Endothelial cell (in vitro differentiated cells): Measurements from ENCODE around the gene LHFPL3. TPM values are rescaled to one million over a fixed set of nuclear protein-coding genes. Genes with fewer than 3 reads are reported as not detected.

Experiments used
- DNase-seq: peaks from one replicate; pipeline ENCODE4 v3.0.0; 2021; ENCODE audit warnings: low spot score
- H3K27ac Mint-ChIP-seq: one replicate; pipeline ENCODE4 v1.8.0; 2021; ENCODE audit warnings: mixed read lengths, inconsistent platforms; ENCODE audit not compliant: unreplicated experiment
- H3K27me3 Mint-ChIP-seq: one replicate; pipeline ENCODE4 v1.8.0; 2021; ENCODE audit warnings: mild to moderate bottlenecking, moderate library complexity, mixed read lengths, inconsistent platforms; ENCODE audit not compliant: unreplicated experiment
- H3K36me3 Mint-ChIP-seq: one replicate; pipeline ENCODE4 v1.8.0; 2021; ENCODE audit warnings: mild to moderate bottlenecking, low read depth, mixed read lengths, inconsistent platforms; ENCODE audit not compliant: unreplicated experiment
- H3K4me1 Mint-ChIP-seq: one replicate; pipeline ENCODE4 v1.8.0; 2021; ENCODE audit warnings: mild to moderate bottlenecking, mixed read lengths, inconsistent platforms; ENCODE audit not compliant: unreplicated experiment
- H3K4me3 Mint-ChIP-seq: one replicate; pipeline ENCODE4 v1.8.0; 2021; ENCODE audit warnings: mild to moderate bottlenecking, mixed read lengths, inconsistent platforms; ENCODE audit not compliant: unreplicated experiment
- H3K9me3 Mint-ChIP-seq: one replicate; pipeline ENCODE4 v1.8.0; 2021; ENCODE audit warnings: mixed read lengths, inconsistent platforms; ENCODE audit not compliant: unreplicated experiment
- total RNA-seq: library from RNA; stranded (reverse); fragmentation: NEBNext Ultra II Directional; extraction: Animal tissue kit (Norgen Biotek cat#: 25700); gene quantifications from one replicate; pipeline ENCODE4 v1.2.1, GENCODE V29; 2021; ENCODE audit not compliant: unreplicated experiment
- TF ChIP-seq, protein P1 (sequence below): fragments of 200-600 bp; sonication (generic); IDR thresholded peaks from one replicate; pipeline ENCODE4 v1.5.0; 2021; ENCODE audit warnings: antibody characterized with exemption; ENCODE audit not compliant: unreplicated experiment

Gene LHFPL3
- total RNA-seq, 1 donor from 2014 or later, result not detected

DNA sequence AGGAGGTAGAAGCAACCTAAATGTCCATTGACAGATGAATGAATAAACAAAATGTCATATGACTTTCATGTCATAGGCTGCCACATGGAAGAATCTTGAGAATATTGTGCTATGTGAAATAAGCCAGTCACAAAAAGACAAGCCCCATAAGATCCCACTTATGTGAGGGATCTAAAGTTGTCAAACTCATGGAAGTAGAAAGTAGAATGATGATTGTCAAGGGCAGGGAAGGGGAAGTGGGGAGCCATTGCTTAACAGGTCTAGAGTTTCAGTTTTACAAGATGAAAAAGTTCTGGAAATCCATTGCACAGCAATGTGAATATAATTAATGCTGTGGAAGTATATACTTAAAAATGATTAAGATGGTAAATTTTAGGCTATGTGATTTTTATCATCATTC is 456.3 kb downstream of the LHFPL3 start:
- Mint-ChIP-seq H3K4me1 (peaks cover 5% of the 10 kb centered on the region), H3K36me3 (no peaks in the 10 kb centered on the region), H3K27me3 (no peaks in the 10 kb centered on the region), H3K27ac (no peak overlapping the region), H3K4me3 (no peak overlapping the region), H3K9me3 (no peaks in the 10 kb centered on the region)
- TF ChIP-seq, protein P1, sequence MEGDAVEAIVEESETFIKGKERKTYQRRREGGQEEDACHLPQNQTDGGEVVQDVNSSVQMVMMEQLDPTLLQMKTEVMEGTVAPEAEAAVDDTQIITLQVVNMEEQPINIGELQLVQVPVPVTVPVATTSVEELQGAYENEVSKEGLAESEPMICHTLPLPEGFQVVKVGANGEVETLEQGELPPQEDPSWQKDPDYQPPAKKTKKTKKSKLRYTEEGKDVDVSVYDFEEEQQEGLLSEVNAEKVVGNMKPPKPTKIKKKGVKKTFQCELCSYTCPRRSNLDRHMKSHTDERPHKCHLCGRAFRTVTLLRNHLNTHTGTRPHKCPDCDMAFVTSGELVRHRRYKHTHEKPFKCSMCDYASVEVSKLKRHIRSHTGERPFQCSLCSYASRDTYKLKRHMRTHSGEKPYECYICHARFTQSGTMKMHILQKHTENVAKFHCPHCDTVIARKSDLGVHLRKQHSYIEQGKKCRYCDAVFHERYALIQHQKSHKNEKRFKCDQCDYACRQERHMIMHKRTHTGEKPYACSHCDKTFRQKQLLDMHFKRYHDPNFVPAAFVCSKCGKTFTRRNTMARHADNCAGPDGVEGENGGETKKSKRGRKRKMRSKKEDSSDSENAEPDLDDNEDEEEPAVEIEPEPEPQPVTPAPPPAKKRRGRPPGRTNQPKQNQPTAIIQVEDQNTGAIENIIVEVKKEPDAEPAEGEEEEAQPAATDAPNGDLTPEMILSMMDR, result no peak
- no peak for DNase-seq

DNA sequence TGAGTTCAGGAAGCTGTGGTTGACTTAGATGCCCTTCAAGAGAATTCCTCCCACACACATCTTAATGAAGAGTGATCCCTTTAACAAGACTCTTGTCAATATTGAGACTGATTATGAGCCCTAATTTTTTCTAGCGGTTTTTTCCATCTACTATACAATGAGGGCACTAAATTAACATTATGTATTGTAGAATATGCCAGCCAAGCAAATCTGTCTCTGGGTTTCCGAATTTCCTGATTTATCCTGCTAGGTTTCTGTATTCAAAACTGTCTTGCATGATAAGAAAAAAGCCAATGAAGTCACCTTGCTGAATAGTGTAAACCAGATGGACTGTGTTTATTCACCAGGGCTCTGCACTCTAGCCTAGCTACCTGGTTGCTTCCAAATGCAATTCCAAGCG is 461.4 kb downstream of the LHFPL3 start:
- Mint-ChIP-seq H3K27ac (no peak overlapping the region), H3K36me3 (no peaks in the 10 kb centered on the region), H3K27me3 (no peaks in the 10 kb centered on the region), H3K9me3 (no peaks in the 10 kb centered on the region), H3K4me1 (peaks cover 16% of the 10 kb centered on the region), H3K4me3 (no peak overlapping the region)
- TF ChIP-seq, protein P1, result no peak
- DNase-seq, result no peak

DNA sequence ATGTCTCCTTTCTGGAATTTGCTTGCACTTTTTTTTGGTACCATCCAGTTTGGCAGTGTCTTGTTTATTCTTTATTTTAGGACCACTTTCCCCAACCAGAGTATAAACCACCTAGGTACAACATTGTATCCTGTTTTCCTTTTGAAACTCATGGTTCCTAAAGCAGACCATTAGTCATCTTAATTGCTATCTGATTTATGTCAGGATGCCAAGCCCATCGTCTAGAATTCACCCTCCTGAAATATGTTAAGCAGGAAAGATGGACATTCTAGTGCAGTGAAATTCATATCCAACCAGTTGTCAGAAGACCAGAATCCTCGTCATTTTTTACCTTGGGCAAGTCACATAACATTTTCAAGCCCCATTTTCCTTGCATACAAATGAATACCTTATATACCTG is 462.0 kb downstream of the LHFPL3 start:
- no peak overlapping the region for H3K4me3 Mint-ChIP-seq
- H3K27ac Mint-ChIP-seq, result no peak overlapping the region
- TF ChIP-seq, protein P1, result no peak
- no peaks in the 10 kb centered on the region for H3K9me3 Mint-ChIP-seq
- H3K36me3 Mint-ChIP-seq, result no peaks in the 10 kb centered on the region
- DNase-seq, result no peak
- H3K4me1 Mint-ChIP-seq, result peaks cover 21% of the 10 kb centered on the region
- H3K27me3 Mint-ChIP-seq, result no peaks in the 10 kb centered on the region

DNA sequence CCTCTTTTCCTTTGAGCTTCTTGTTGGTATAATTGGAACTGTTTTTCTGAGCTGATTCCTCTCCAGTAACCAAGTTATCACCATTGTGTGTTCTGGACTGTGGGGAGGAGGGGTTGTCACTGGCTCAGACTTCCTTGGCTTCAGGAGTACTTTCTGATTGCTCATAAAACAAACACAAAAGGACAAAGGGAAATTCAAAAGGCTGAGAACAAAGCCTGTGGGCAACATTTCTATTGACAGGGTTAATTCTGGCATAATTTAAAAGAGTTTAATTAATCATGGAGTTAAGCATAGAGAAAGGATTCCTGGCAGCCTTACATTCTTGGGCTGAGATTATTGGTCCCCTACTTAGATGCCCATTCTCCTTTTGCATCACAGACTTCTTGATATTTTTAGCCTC is 462.7 kb downstream of the LHFPL3 start:
- Mint-ChIP-seq H3K4me3 (no peak overlapping the region), H3K36me3 (no peaks in the 10 kb centered on the region), H3K9me3 (no peaks in the 10 kb centered on the region), H3K4me1 (peaks cover 24% of the 10 kb centered on the region), H3K27me3 (no peaks in the 10 kb centered on the region), H3K27ac (no peak overlapping the region)
- TF ChIP-seq, protein P1, result no peak
- DNase-seq, result no peak

DNA sequence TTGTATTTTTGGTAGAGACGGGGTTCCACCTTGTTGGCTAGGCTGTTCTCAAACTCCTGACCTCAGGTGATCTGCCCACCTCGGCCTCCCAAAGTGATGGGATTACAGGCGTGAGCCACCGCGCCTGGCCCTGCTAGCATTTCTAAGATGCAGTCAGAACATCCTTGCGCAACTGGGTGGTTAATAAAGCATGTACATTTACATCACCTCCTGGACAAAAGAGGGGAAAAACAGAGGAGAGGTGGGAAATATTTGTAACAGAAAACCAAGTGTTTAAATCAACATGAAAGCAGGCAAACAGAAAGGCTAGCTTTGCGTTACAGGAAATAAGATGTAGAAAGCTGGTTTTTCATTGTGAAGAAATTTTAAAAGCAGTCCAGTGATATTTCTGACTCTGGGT is 464.7 kb downstream of the LHFPL3 start:
- Mint-ChIP-seq H3K9me3 (no peaks in the 10 kb centered on the region), H3K27ac (no peak overlapping the region)

More for the DNA sequence above, 464.7 kb downstream of the LHFPL3 start:
- peaks cover 19% of the 10 kb centered on the region for H3K4me1 Mint-ChIP-seq
- H3K27me3 Mint-ChIP-seq, result no peaks in the 10 kb centered on the region
- DNase-seq, result no peak
- TF ChIP-seq, protein P1, result no peak
- H3K36me3 Mint-ChIP-seq, result no peaks in the 10 kb centered on the region
- H3K4me3 Mint-ChIP-seq, result no peak overlapping the region
